GM12878 (cell line): ENCODE data around the gene THSD4. TPM values are rescaled to one million over a fixed set of nuclear protein-coding genes. Genes with fewer than 3 reads are reported as not detected.

Experiments used
- ATAC-seq: fragments of 200-7000 bp; cut with Tn5 transposase; 3 replicates; pipeline ENCODE4 v1.9.1; 2020; ENCODE audit warnings: mild to moderate bottlenecking, moderate library complexity
- BruUV-seq: library from RNA; stranded (reverse); fragments of 400-500 nt; replicated peaks from 2 replicates; lab custom pipeline; 2021; lab: Mats Ljungman, UMichigan
- CTCF ChIA-PET: fragments of 300-600 bp; sonication (Branson Sonifier 250); formaldehyde crosslinking; extraction: SDS; loops from one replicate; lab custom pipeline; 2021; ENCODE audit warnings: inconsistent platforms; lab: Yijun Ruan, JAX
- POLR2A ChIA-PET: fragments of 350-600 bp; formaldehyde crosslinking; extraction: SDS; loops from one replicate; lab custom pipeline; 2021; ENCODE audit warnings: inconsistent platforms; lab: Charles Lee
- RAD21 ChIA-PET: fragments of 300-600 bp; sonication (Branson Sonifier 250); formaldehyde crosslinking; loops from one replicate; lab custom pipeline; 2023; ENCODE audit warnings: antibody characterized with exemption; ENCODE audit not compliant: unreplicated experiment; lab: Charles Lee
- SMC1A ChIA-PET: fragments of 300-600 bp; sonication (Branson Sonifier 250); formaldehyde crosslinking; loops from one replicate; lab custom pipeline; 2023; ENCODE audit not compliant: unreplicated experiment, uncharacterized antibody; lab: Charles Lee
- DNase-seq: peaks from one replicate; pipeline ENCODE4 v3.0.0-alpha.2; 2011; ENCODE audit warnings: low read depth, low spot score
- FAIRE-seq: peaks from 3 replicates; lab custom pipeline; 2011; peaks lifted over from hg19 to GRCh38; lab: Jason Lieb, UNC
- H2AFZ ChIP-seq: 2 replicates; pipeline ENCODE4 v1.6.0; 2011; ENCODE audit warnings: low read depth, low read length, control low read depth; ENCODE audit not compliant: control insufficient read depth
- H3K27ac ChIP-seq: 2 replicates; pipeline ENCODE4 v1.5.1; 2011; ENCODE audit warnings: control low read depth; ENCODE audit not compliant: control insufficient read depth, insufficient read depth
- H3K27me3 ChIP-seq, 2 experiments: replicated peaks in 1 of 2; 2 replicates each; pipeline versions ENCODE4 v1.6.0 to v1.6.1; 2011; ENCODE audit warnings: low read length in 1 of 2; ENCODE audit not compliant: control insufficient read depth in 2 of 2, insufficient read depth in 2 of 2
- H3K36me3 ChIP-seq, 2 experiments: 2 replicates each; pipeline ENCODE4 v1.5.1; 2011; ENCODE audit warnings: low read length in 1 of 2; ENCODE audit not compliant: control insufficient read depth in 2 of 2, insufficient read depth in 2 of 2
- H3K4me1 ChIP-seq: 2 replicates; pipeline ENCODE4 v1.6.1; 2011; ENCODE audit warnings: mild to moderate bottlenecking, low read length, moderate library complexity, mixed read lengths; ENCODE audit not compliant: control insufficient read depth, insufficient read depth
- H3K4me2 ChIP-seq: 2 replicates; pipeline ENCODE4 v1.6.0; 2011; ENCODE audit warnings: control low read depth; ENCODE audit not compliant: control insufficient read depth, insufficient read depth
- H3K4me3 ChIP-seq: fragments of 200-600 bp; sonication (generic); 2 replicates; pipeline ENCODE4 v1.5.1; 2016
- H3K79me2 ChIP-seq: 2 replicates; pipeline ENCODE4 v1.6.0; 2011; ENCODE audit warnings: low read length; ENCODE audit not compliant: control insufficient read depth, insufficient read depth
- H3K9ac ChIP-seq: 2 replicates; pipeline ENCODE4 v1.8.0; 2011; ENCODE audit warnings: low read length, control low read depth, mixed read lengths; ENCODE audit not compliant: control insufficient read depth, insufficient read depth
- H3K9me3 ChIP-seq: replicated peaks from 3 replicates; pipeline ENCODE4 v1.5.1; 2011; ENCODE audit warnings: mild to moderate bottlenecking, low read length; ENCODE audit not compliant: control insufficient read depth, insufficient read depth
- H4K20me1 ChIP-seq: 2 replicates; pipeline ENCODE4 v1.6.0; 2011; ENCODE audit not compliant: control insufficient read depth, insufficient read depth
- PML ChIP-seq: IDR thresholded peaks from 2 replicates; pipeline ENCODE4 v1.6.1; 2012; ENCODE audit warnings: low read length, inconsistent platforms
- STAT1 ChIP-seq: fragments of 450-650 bp; conservative IDR thresholded peaks from 2 replicates; pipeline ENCODE4 v1.6.1; 2014; ENCODE audit warnings: antibody characterized with exemption, mild to moderate bottlenecking
- SUZ12 ChIP-seq: fragments of 200-600 bp; sonication (generic); IDR thresholded peaks from one replicate; pipeline ENCODE4 v1.6.1; 2018; ENCODE audit warnings: antibody characterized with exemption, mild to moderate bottlenecking; ENCODE audit not compliant: unreplicated experiment
- WGBS: methylation state at CpG from one replicate; pipeline ENCODE4 v1.1.6; 2016; ENCODE audit warnings: low lambda C conversion rate; ENCODE audit not compliant: insufficient replicate concordance, insufficient coverage; ENCODE audit errors: missing lambda C conversion rate; 5-methylcytosine and 5-hydroxymethylcytosine counted together
- in situ Hi-C: fragments of 300-500 bp; cut with MboI; formaldehyde crosslinking; loops from 9 replicates; pipeline ENCODE4 v1.14.3; 2018; ENCODE audit warnings: mixed read lengths
- intact Hi-C: fragments of 100-400 bp; cut with micrococcal nuclease; formaldehyde crosslinking; loops from one replicate; pipeline ENCODE4 v1.14.2; 2022; ENCODE audit not compliant: unreplicated experiment
- polyA plus RNA-seq, 11 experiments: library from polyadenylated mRNA; depleted of rRNA in 4 of 11; unstranded in 6 of 11; stranded (reverse) in 5 of 11; fragments of >200 nt; fragmentation: Nextera tagmentation in 4 of 11; fragmentation: Illumina TruSeq in 1 of 11; extraction: Ambion mirVana in 4 of 11; extraction: Trizol in 1 of 11; gene quantifications; 1 replicate in 1 of 11; 2 replicates in 10 of 11; pipeline versions ENCODE4 v1.2.1 to v1.2.3, GENCODE V29; 2011 to 2016; ENCODE audit warnings: inconsistent platforms in 2 of 11, missing spikeins in 2 of 11, low read depth in 1 of 11
- total RNA-seq, 4 experiments: library from RNA; depleted of rRNA in 3 of 4; stranded (reverse); fragments of >200 nt in 3 of 4; fragmentation: Illumina TruSeq in 1 of 4; extraction: Trizol in 1 of 4; gene quantifications; 2 replicates each; pipeline versions ENCODE4 v1.2.1 to v1.2.3, GENCODE V29; 2013 to 2021
- TF ChIP-seq, protein P1 (sequence below), 3 experiments: IDR thresholded peaks in 2 of 3; conservative IDR thresholded peaks in 1 of 3; 2 replicates each; pipeline ENCODE4 v1.5.1; 2011; ENCODE audit warnings: low read depth in 3 of 3, low read length in 3 of 3, mild to moderate bottlenecking in 3 of 3, control low read depth in 2 of 3, moderate library complexity in 2 of 3, inconsistent platforms in 1 of 3, mixed read lengths in 1 of 3; ENCODE audit not compliant: control insufficient read depth in 2 of 3, insufficient read depth in 1 of 3; ENCODE audit errors: extremely low read depth in 1 of 3
- TF ChIP-seq, protein P2 (sequence below): IDR thresholded peaks from 2 replicates; pipeline ENCODE4 v1.6.1; 2012; ENCODE audit warnings: low read depth, low read length, improper control_type of control experiment

THSD4 gene
- total and polyA plus RNA-seq, 10 of the 15 experiments (the other 5 are each of a cell fraction or from before 2014, with no cell fraction given), result 0.04 to 0.13 (median 0.05) TPM; not detected in 7

DNA sequence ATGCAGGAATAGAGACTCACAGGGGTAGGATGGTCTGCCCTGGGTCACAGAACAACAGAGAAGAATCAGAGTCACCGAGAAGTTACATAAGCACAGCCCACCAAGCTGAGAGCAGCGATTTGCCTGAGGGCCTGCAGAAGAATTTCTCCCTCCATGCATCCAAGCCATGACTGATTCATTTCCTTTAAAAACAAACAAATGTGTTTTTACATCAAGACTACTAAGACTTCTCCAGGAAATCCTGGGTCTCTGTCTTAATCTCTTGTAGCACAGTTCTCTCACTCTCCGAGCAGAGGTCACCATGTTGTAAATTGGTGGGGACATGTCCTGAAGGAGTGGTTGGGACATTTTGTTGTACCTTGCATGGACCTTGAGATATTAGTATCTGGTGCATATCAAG, 159.8 kb downstream of the THSD4 start:
- Histone ChIP-seq H3K9me3 (no peaks in the 10 kb centered on the region), H3K79me2 (no peaks in the 10 kb centered on the region), H3K4me1 (no peaks in the 10 kb centered on the region), H2AFZ (no peak overlapping the region), H3K9ac (no peak overlapping the region), H3K4me3 (no peak overlapping the region), H4K20me1 (no peaks in the 10 kb centered on the region), H3K4me2 (no peak overlapping the region), H3K36me3 (no peaks in the 10 kb centered on the region), H3K27ac (no peak overlapping the region), H3K27me3 (no peaks in the 10 kb centered on the region; a peak in 1 of 4 replicates)
- SMC1A ChIA-PET, result no interaction called here
- no peak for FAIRE-seq
- no TSS peak for BruUV-seq
- in situ Hi-C loops, result no loop called here
- 0% methylated on average over 3 of the region's 3 CpGs for whole genome bisulfite sequencing
- DNase-seq, result no peak
- POLR2A ChIA-PET, result no interaction called here
- no peak for ATAC-seq
- CTCF ChIA-PET, result no interaction called here
- intact Hi-C loops, result no loop called here
- RAD21 ChIA-PET, result no interaction called here
- TF ChIP-seq SUZ12, result no peak
- no peak for TF ChIP-seq PML
- TF ChIP-seq, protein P1, sequence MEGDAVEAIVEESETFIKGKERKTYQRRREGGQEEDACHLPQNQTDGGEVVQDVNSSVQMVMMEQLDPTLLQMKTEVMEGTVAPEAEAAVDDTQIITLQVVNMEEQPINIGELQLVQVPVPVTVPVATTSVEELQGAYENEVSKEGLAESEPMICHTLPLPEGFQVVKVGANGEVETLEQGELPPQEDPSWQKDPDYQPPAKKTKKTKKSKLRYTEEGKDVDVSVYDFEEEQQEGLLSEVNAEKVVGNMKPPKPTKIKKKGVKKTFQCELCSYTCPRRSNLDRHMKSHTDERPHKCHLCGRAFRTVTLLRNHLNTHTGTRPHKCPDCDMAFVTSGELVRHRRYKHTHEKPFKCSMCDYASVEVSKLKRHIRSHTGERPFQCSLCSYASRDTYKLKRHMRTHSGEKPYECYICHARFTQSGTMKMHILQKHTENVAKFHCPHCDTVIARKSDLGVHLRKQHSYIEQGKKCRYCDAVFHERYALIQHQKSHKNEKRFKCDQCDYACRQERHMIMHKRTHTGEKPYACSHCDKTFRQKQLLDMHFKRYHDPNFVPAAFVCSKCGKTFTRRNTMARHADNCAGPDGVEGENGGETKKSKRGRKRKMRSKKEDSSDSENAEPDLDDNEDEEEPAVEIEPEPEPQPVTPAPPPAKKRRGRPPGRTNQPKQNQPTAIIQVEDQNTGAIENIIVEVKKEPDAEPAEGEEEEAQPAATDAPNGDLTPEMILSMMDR (IDR thresholded peaks at IDR 0.05 in 2 of 3, conservative IDR thresholded peaks at IDR 0.05 in 1 of 3; ENCODE audit: control insufficient read depth in 2 of 3, extremely low read depth in 1 of 3, insufficient read depth in 1 of 3, low read depth in 3 of 3, low read length in 3 of 3), result no peak
- no peak for TF ChIP-seq STAT1
- TF ChIP-seq, protein P2, sequence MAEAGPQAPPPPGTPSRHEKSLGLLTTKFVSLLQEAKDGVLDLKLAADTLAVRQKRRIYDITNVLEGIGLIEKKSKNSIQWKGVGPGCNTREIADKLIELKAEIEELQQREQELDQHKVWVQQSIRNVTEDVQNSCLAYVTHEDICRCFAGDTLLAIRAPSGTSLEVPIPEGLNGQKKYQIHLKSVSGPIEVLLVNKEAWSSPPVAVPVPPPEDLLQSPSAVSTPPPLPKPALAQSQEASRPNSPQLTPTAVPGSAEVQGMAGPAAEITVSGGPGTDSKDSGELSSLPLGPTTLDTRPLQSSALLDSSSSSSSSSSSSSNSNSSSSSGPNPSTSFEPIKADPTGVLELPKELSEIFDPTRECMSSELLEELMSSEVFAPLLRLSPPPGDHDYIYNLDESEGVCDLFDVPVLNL, result no peak
